Neural cell (in vitro differentiated cells): ENCODE measurements around the gene USP30.

Experiments used
- EP300 ChIP-seq: fragments of 450-650 bp; conservative IDR thresholded peaks from 2 replicates; pipeline ENCODE4 v1.6.1; 2014; ENCODE audit warnings: antibody characterized with exemption, mild to moderate bottlenecking, moderate library complexity; ENCODE audit not compliant: poor library complexity, severe bottlenecking
- MXI1 ChIP-seq: fragments of 450-650 bp; conservative IDR thresholded peaks from 2 replicates; pipeline ENCODE4 v1.6.1; 2014; ENCODE audit warnings: antibody characterized with exemption, mild to moderate bottlenecking; ENCODE audit not compliant: poor library complexity, severe bottlenecking
- TF ChIP-seq, protein P1 (sequence below): fragments of 450-650 bp; IDR thresholded peaks from 2 replicates; pipeline ENCODE4 v1.5.1; 2014; ENCODE audit warnings: antibody characterized with exemption, mild to moderate bottlenecking, moderate library complexity; ENCODE audit not compliant: poor library complexity, severe bottlenecking
- TF ChIP-seq, protein P2 (sequence below): IDR thresholded peaks from 2 replicates; pipeline ENCODE4 v1.6.1; 2012; ENCODE audit warnings: borderline replicate concordance

DNA sequence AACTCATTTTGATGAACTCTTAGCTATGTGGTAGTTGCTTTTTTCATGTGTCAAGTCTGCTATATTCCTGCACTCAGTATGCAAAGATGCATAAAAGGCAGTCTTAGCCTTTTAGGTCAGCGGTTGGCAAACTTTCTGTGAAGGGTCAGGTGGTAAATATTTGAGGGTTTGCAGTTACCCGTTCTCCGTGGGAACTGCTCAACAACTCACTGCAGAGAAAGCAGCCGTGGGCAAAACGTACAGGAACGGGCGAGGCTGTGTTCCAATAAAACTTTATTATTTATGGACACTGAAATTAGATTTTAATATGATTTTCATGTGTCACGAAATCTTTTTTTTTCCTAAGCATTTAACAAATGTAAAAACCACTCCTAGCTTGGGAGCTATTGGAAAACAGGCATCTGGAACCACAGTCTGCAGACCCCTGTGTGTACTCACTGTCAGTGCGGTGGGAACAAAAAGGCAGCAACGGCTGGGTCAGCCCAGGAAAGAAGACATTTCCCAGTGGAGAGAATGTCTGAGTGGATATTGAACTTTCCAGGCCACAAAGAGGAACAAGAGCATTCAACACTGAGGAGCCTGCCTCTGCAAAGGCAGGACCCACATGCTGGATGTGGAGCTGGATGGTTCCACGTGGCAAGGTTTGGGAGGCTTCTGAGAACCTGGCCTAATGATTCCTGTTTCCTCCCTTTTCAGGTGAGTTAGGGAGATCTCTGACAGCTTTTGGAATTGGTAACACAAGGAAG is 60.5 kb downstream of the USP30 start:
- TF ChIP-seq, protein P1, sequence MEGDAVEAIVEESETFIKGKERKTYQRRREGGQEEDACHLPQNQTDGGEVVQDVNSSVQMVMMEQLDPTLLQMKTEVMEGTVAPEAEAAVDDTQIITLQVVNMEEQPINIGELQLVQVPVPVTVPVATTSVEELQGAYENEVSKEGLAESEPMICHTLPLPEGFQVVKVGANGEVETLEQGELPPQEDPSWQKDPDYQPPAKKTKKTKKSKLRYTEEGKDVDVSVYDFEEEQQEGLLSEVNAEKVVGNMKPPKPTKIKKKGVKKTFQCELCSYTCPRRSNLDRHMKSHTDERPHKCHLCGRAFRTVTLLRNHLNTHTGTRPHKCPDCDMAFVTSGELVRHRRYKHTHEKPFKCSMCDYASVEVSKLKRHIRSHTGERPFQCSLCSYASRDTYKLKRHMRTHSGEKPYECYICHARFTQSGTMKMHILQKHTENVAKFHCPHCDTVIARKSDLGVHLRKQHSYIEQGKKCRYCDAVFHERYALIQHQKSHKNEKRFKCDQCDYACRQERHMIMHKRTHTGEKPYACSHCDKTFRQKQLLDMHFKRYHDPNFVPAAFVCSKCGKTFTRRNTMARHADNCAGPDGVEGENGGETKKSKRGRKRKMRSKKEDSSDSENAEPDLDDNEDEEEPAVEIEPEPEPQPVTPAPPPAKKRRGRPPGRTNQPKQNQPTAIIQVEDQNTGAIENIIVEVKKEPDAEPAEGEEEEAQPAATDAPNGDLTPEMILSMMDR: no peak
- TF ChIP-seq, protein P2, sequence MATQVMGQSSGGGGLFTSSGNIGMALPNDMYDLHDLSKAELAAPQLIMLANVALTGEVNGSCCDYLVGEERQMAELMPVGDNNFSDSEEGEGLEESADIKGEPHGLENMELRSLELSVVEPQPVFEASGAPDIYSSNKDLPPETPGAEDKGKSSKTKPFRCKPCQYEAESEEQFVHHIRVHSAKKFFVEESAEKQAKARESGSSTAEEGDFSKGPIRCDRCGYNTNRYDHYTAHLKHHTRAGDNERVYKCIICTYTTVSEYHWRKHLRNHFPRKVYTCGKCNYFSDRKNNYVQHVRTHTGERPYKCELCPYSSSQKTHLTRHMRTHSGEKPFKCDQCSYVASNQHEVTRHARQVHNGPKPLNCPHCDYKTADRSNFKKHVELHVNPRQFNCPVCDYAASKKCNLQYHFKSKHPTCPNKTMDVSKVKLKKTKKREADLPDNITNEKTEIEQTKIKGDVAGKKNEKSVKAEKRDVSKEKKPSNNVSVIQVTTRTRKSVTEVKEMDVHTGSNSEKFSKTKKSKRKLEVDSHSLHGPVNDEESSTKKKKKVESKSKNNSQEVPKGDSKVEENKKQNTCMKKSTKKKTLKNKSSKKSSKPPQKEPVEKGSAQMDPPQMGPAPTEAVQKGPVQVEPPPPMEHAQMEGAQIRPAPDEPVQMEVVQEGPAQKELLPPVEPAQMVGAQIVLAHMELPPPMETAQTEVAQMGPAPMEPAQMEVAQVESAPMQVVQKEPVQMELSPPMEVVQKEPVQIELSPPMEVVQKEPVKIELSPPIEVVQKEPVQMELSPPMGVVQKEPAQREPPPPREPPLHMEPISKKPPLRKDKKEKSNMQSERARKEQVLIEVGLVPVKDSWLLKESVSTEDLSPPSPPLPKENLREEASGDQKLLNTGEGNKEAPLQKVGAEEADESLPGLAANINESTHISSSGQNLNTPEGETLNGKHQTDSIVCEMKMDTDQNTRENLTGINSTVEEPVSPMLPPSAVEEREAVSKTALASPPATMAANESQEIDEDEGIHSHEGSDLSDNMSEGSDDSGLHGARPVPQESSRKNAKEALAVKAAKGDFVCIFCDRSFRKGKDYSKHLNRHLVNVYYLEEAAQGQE: no peak
- no peak for TF ChIP-seq EP300
- no peak for TF ChIP-seq MXI1
